Measurements from ENCODE around the gene GXYLT1.

The GXYLT1 gene

GRCh38 chr12:42039577-42039976 is 105.1 kb downstream of the GXYLT1 start:
- no peak for DNase-seq
- in situ Hi-C loops (cut with HindIII; ENCODE audit: low pct_ligation_motif_present, low pct_unique_long_range_greater_than_20kb, low sequenced_read_pairs), result no loop called here

- peak; percentile 36 for DNase-seq
- in situ Hi-C loops (cut with HindIII; ENCODE audit: low pct_ligation_motif_present, low pct_unique_long_range_greater_than_20kb, low sequenced_read_pairs), result no loop called here
Observed at GRCh38 chr12:42039176-42039575, 105.5 kb downstream of the GXYLT1 start.

- no peak for DNase-seq
- in situ Hi-C loops (cut with HindIII; ENCODE audit: low pct_ligation_motif_present, low pct_unique_long_range_greater_than_20kb, low sequenced_read_pairs), result no loop called here
Observed at GRCh38 chr12:42031847-42032564, 112.7 kb downstream of the GXYLT1 start.

All from ACHN (cell line).